HEK293 (cell line): ENCODE data around the gene TAF5L.

ENCODE experiments used
- AEBP2 ChIP-seq: fragments of 450-650 bp; formaldehyde crosslinking; IDR thresholded peaks from 2 replicates; pipeline ENCODE4 v1.5.1; 2016; ENCODE audit warnings: missing biosample characterization, missing genetic modification characterization, borderline replicate concordance
- HIC1 ChIP-seq: fragments of 450-650 bp; formaldehyde crosslinking; IDR thresholded peaks from 2 replicates; pipeline ENCODE4 v1.5.1; 2016; ENCODE audit warnings: missing biosample characterization, missing genetic modification characterization
- PATZ1 ChIP-seq: fragments of 450-650 bp; formaldehyde crosslinking; IDR thresholded peaks from 2 replicates; pipeline ENCODE4 v1.5.1; 2016; ENCODE audit warnings: missing biosample characterization, missing genetic modification characterization
- TCF7L2 ChIP-seq: IDR thresholded peaks from 2 replicates; pipeline ENCODE4 v1.6.1; 2011; ENCODE audit warnings: low read depth, mild to moderate bottlenecking, inconsistent platforms, low read length, moderate library complexity, borderline replicate concordance
- ZBTB1 ChIP-seq: fragments of 450-650 bp; formaldehyde crosslinking; IDR thresholded peaks from 2 replicates; pipeline ENCODE4 v1.5.1; 2016; ENCODE audit warnings: missing biosample characterization, missing genetic modification characterization
- ZNF324 ChIP-seq: fragments of 450-650 bp; formaldehyde crosslinking; IDR thresholded peaks from 2 replicates; pipeline ENCODE4 v1.5.1; 2016; ENCODE audit warnings: missing biosample characterization, missing genetic modification characterization
- ZNF350 ChIP-seq: fragments of 450-650 bp; formaldehyde crosslinking; IDR thresholded peaks from 2 replicates; pipeline ENCODE4 v1.5.0; 2017; ENCODE audit warnings: missing biosample characterization, mild to moderate bottlenecking, missing genetic modification characterization
- ZNF362 ChIP-seq: fragments of 450-650 bp; formaldehyde crosslinking; IDR thresholded peaks from 2 replicates; pipeline ENCODE4 v1.5.1; 2016; ENCODE audit warnings: missing biosample characterization, missing genetic modification characterization
- ZNF555 ChIP-seq: fragments of 450-650 bp; formaldehyde crosslinking; conservative IDR thresholded peaks from 2 replicates; pipeline ENCODE4 v1.5.1; 2017; ENCODE audit warnings: missing biosample characterization, mild to moderate bottlenecking, missing genetic modification characterization, inconsistent platforms
- TF ChIP-seq, protein P1 (sequence below): fragments of 450-650 bp; formaldehyde crosslinking; IDR thresholded peaks from 2 replicates; pipeline ENCODE4 v1.5.1; 2016; ENCODE audit warnings: missing biosample characterization, missing genetic modification characterization

DNA sequence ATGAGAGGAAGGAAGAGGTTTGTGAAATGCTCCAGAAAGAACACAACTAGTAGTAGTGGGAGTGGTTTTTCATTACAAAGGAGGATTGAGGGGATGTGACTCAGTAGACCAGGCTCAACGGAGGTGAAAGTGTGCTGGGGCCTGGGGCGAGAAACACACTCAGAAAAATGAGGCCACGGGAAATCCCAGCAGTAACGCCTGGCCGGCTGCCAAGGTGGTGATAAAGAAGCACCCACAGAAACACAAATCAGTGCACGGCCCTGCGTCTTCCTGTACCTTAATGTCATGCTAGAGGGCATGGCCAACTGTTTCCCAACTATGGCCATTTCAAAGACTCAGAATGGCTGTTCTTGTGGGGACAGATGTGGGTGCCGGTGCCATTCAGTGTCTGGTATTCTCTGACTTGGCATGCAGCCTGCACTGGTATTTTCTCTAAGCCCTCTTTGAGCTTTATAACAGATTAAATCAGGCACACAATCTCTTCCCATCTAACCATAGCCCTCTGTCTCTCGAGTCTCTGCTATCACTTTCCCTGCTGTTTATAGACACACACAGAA is 38.3 kb upstream of the TAF5L start:
- TF ChIP-seq, protein P1, sequence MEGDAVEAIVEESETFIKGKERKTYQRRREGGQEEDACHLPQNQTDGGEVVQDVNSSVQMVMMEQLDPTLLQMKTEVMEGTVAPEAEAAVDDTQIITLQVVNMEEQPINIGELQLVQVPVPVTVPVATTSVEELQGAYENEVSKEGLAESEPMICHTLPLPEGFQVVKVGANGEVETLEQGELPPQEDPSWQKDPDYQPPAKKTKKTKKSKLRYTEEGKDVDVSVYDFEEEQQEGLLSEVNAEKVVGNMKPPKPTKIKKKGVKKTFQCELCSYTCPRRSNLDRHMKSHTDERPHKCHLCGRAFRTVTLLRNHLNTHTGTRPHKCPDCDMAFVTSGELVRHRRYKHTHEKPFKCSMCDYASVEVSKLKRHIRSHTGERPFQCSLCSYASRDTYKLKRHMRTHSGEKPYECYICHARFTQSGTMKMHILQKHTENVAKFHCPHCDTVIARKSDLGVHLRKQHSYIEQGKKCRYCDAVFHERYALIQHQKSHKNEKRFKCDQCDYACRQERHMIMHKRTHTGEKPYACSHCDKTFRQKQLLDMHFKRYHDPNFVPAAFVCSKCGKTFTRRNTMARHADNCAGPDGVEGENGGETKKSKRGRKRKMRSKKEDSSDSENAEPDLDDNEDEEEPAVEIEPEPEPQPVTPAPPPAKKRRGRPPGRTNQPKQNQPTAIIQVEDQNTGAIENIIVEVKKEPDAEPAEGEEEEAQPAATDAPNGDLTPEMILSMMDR (tag by site-specific recombination): no peak
- TF ChIP-seq ZNF555 (tag by site-specific recombination) (no peak), ZNF324 (tag by site-specific recombination) (no peak), ZNF350 (tag by site-specific recombination) (no peak), ZNF362 (tag by site-specific recombination) (no peak), ZBTB1 (tag by site-specific recombination) (no peak), TCF7L2 (no peak), PATZ1 (tag by site-specific recombination) (no peak), HIC1 (tag by site-specific recombination) (no peak), AEBP2 (tag by site-specific recombination) (no peak)
